Stimulated activated CD8-positive, alpha-beta memory T cell treated with anti-CD3 and anti-CD28 coated beads, Interleukin-7, amount 100 ng/mL, for 24 hours (primary cell): Measurements from ENCODE around the gene COG5.
"Not testable (repeated sequence)": the region's sequence is repeated elsewhere in the genome, so short reads cannot be mapped to it uniquely, and the experiment has no call there.

Source experiments
- DNase-seq: peaks from one replicate; pipeline ENCODE4 v3.0.0-alpha.2; 2020; ENCODE audit warnings: low read depth

COG5 gene

GRCh38 chr7:107179326-107180164 lies 384.2 kb downstream of the COG5 start:
- DNase-seq: no peak

GRCh38 chr7:107173691-107174406 lies 389.9 kb downstream of the COG5 start:
- DNase-seq: no peak

GRCh38 chr7:107173191-107173590 lies 390.5 kb downstream of the COG5 start:
- DNase-seq: no peak

GRCh38 chr7:107172276-107173032 lies 391.3 kb downstream of the COG5 start:
- DNase-seq: no peak

- DNase-seq: no peak
Measured at GRCh38 chr7:107171496-107171895, 392.2 kb downstream of the COG5 start.

GRCh38 chr7:107170051-107170915 lies 393.4 kb downstream of the COG5 start:
- no peak for DNase-seq

GRCh38 chr7:107169120-107170050 lies 394.3 kb downstream of the COG5 start:
- peak; percentile 78 for DNase-seq

GRCh38 chr7:107168233-107169119 lies 395.2 kb downstream of the COG5 start, which contains the start of gene HBP1:
TSS of gene HBP1 (plus strand) at chr7:107169003. CDS start at chr7:107179894, 10,891 bp downstream.
- peak; percentile 94 for DNase-seq

GRCh38 chr7:107167483-107168232 lies 396.1 kb downstream of the COG5 start:
- DNase-seq: no peak

- no peak for DNase-seq
Measured at GRCh38 chr7:107166736-107167426, 396.8 kb downstream of the COG5 start.

GRCh38 chr7:107165341-107165740 lies 398.4 kb downstream of the COG5 start:
- DNase-seq: no peak

- DNase-seq: no peak
Measured at GRCh38 chr7:107164092-107164491, 399.6 kb downstream of the COG5 start.

GRCh38 chr7:107162475-107162874 lies 401.2 kb downstream of the COG5 start:
- DNase-seq: no peak

- no peak for DNase-seq
Measured at GRCh38 chr7:107161415-107161814, 402.3 kb downstream of the COG5 start.

GRCh38 chr7:107160389-107160788 lies 403.3 kb downstream of the COG5 start:
- DNase-seq: no peak

- no peak for DNase-seq
Measured at GRCh38 chr7:107158028-107158427, 405.7 kb downstream of the COG5 start.

- no peak for DNase-seq
Measured at GRCh38 chr7:107157091-107157490, 406.6 kb downstream of the COG5 start.

GRCh38 chr7:107155726-107156125 lies 408.0 kb downstream of the COG5 start:
- DNase-seq: not testable (repeated sequence)
